Common myeloid progenitor, CD34-positive (primary cell): ENCODE results near the gene PRDM12.

Source experiments
- CTCF ChIA-PET: fragments of 350-600 bp; sonication (Branson Sonifier 250); formaldehyde crosslinking; loops from one replicate; lab custom pipeline; 2021; ENCODE audit warnings: antibody characterized with exemption; lab: Charles Lee
- POLR2A ChIA-PET: fragments of 350-600 bp; sonication (Branson Sonifier 250); formaldehyde crosslinking; loops from one replicate; lab custom pipeline; 2021; ENCODE audit warnings: antibody characterized with exemption; lab: Charles Lee
- DNase-seq, 3 donors: peaks; one replicate each; pipeline versions ENCODE4 v3.0.0 to v3.0.0-alpha.2; 2013
- H3K27ac ChIP-seq, 2 experiments: 1 replicate in 1 of 2; 2 replicates in 1 of 2; pipeline ENCODE4 v1.7.0; 2013; ENCODE audit warnings: inconsistent platforms in 2 of 2, low read length in 2 of 2, mild to moderate bottlenecking in 2 of 2, low read depth in 1 of 2, moderate library complexity in 1 of 2; ENCODE audit not compliant: severe bottlenecking in 2 of 2, insufficient read depth in 1 of 2, poor library complexity in 1 of 2
- H3K27me3 ChIP-seq, 5 experiments: replicated peaks in 2 of 5; 1 replicate in 3 of 5; 2 replicates in 2 of 5; pipeline versions ENCODE4 v1.6.1 to v1.7.0; 2013; ENCODE audit warnings: low read length in 4 of 5, mild to moderate bottlenecking in 2 of 5, moderate library complexity in 2 of 5, inconsistent platforms in 1 of 5; ENCODE audit not compliant: insufficient read depth in 5 of 5, control insufficient read depth in 4 of 5
- H3K36me3 ChIP-seq, 4 experiments: 1 replicate in 2 of 4; 2 replicates in 2 of 4; pipeline versions ENCODE4 v1.6.1 to v1.7.0; 2013; ENCODE audit warnings: low read length in 3 of 4, control low read depth in 1 of 4, mild to moderate bottlenecking in 1 of 4; ENCODE audit not compliant: control insufficient read depth in 4 of 4, insufficient read depth in 4 of 4
- H3K4me1 ChIP-seq, 4 experiments: 1 replicate in 3 of 4; 2 replicates in 1 of 4; pipeline versions ENCODE4 v1.6.1 to v1.7.1; 2013; ENCODE audit warnings: low read length in 3 of 4, mild to moderate bottlenecking in 3 of 4, control low read depth in 1 of 4, inconsistent platforms in 1 of 4, moderate library complexity in 1 of 4; ENCODE audit not compliant: control insufficient read depth in 4 of 4, insufficient read depth in 4 of 4; ENCODE audit errors: control extremely low read depth in 1 of 4
- H3K4me3 ChIP-seq, 7 experiments: 1 replicate in 4 of 7; 2 replicates in 3 of 7; pipeline versions ENCODE4 v1.5.1 to v1.7.0; 2013; ENCODE audit warnings: mild to moderate bottlenecking in 7 of 7, low read length in 6 of 7, moderate library complexity in 6 of 7, inconsistent platforms in 2 of 7, low read depth in 2 of 7, control low read depth in 1 of 7; ENCODE audit not compliant: insufficient read depth in 4 of 7, control insufficient read depth in 1 of 7; ENCODE audit errors: extremely low read depth in 1 of 7
- H3K9me3 ChIP-seq, 5 experiments: 1 replicate in 4 of 5; 2 replicates in 1 of 5; pipeline versions ENCODE4 v1.6.1 to v1.7.1; 2013; ENCODE audit warnings: low read length in 4 of 5, mild to moderate bottlenecking in 2 of 5, inconsistent platforms in 1 of 5, low read depth in 1 of 5, moderate library complexity in 1 of 5; ENCODE audit not compliant: control insufficient read depth in 4 of 5, insufficient read depth in 2 of 5; ENCODE audit errors: control extremely low read depth in 1 of 5
- WGBS: methylation state at CpG from one replicate; pipeline ENCODE4 v1.1.5; 2013; ENCODE audit not compliant: insufficient coverage; 5-methylcytosine and 5-hydroxymethylcytosine counted together

The PRDM12 gene

GRCh38 chr9:130694205-130694604, 29.8 kb downstream of the PRDM12 start:
- peaks cover 0 to 17% (median 0%) of the 10 kb centered on the region in 5 experiments for H3K27me3 ChIP-seq
- CTCF ChIA-PET, result interaction anchor here (1.6 to 1.7 kb wide), 3 partner anchors 12 to 168 kb away, joined by 3 to 6 read pairs (median 5); no protein-coding TSS in a partner anchor
- POLR2A ChIA-PET, result no interaction called here
- H3K9me3 ChIP-seq, result peaks cover 0 to 4% (median 0%) of the 10 kb centered on the region in 5 experiments
- H3K4me1 ChIP-seq, result peaks cover 8 to 25% (median 21%) of the 10 kb centered on the region in 4 experiments
- peak in 1 of 3 donors; percentile 31 for DNase-seq
- WGBS, result no CpG with 5 or more reads among the region's 8 CpGs
- H3K36me3 ChIP-seq, result peaks cover 19 to 39% (median 26%) of the 10 kb centered on the region in 4 experiments
- peak overlapping the region; percentile 71 to 98 (median 93) for H3K4me3 ChIP-seq
- peak overlapping the region; percentile 43 to 84 for H3K27ac ChIP-seq

GRCh38 chr9:130696139-130696650, 31.8 kb downstream of the PRDM12 start:
- ChIA-PET CTCF (interaction anchor here (1.1 to 1.2 kb wide), 3 partner anchors 10 to 170 kb away, joined by 3 to 8 read pairs (median 4); no protein-coding TSS in a partner anchor), POLR2A (interaction anchor here (0.6 kb wide), 1 partner anchor 182 kb away, joined by 4 read pairs; no protein-coding TSS in a partner anchor)
- Histone ChIP-seq H3K9me3 (peaks cover 0 to 4% (median 0%) of the 10 kb centered on the region in 5 experiments), H3K4me1 (peaks cover 8 to 25% (median 21%) of the 10 kb centered on the region in 4 experiments), H3K36me3 (peaks cover 22 to 53% (median 39%) of the 10 kb centered on the region in 4 experiments), H3K4me3 (no peak overlapping the region), H3K27me3 (peaks cover 0 to 5% (median 0%) of the 10 kb centered on the region in 5 experiments), H3K27ac (no peak overlapping the region)
- 100% methylated on average over 1 of the region's 4 CpGs for WGBS
- DNase-seq, result no peak

GRCh38 chr9:130696996-130697395, 32.6 kb downstream of the PRDM12 start:
- 97% methylated on average over 7 of the region's 8 CpGs for WGBS
- Histone ChIP-seq H3K4me3 (no peak overlapping the region), H3K36me3 (peaks cover 26 to 61% (median 46%) of the 10 kb centered on the region in 4 experiments), H3K27me3 (peaks cover 0 to 3% (median 0%) of the 10 kb centered on the region in 5 experiments), H3K9me3 (peaks cover 0 to 4% (median 0%) of the 10 kb centered on the region in 5 experiments), H3K4me1 (peaks cover 8 to 25% (median 21%) of the 10 kb centered on the region in 4 experiments), H3K27ac (no peak overlapping the region)
- ChIA-PET POLR2A (no interaction called here), CTCF (interaction anchor here (1.1 to 1.2 kb wide), 2 partner anchors 10 to 12 kb away, joined by 4 to 8 read pairs; no protein-coding TSS in a partner anchor)
- DNase-seq, result no peak

- CTCF ChIA-PET, result interaction anchor here (0.8 to 14.5 kb wide), 7 partner anchors 9 to 302 kb away, joined by 3 to 249 read pairs (median 5); no protein-coding TSS in a partner anchor
- H3K9me3 ChIP-seq, result no peaks in the 10 kb centered on the region
- H3K27me3 ChIP-seq, result no peaks in the 10 kb centered on the region
- DNase-seq, result no peak
- no peak overlapping the region for H3K27ac ChIP-seq
- H3K4me1 ChIP-seq, result peaks cover 5 to 21% (median 17%) of the 10 kb centered on the region in 4 experiments
- H3K36me3 ChIP-seq, result peaks cover 34 to 74% (median 57%) of the 10 kb centered on the region in 4 experiments
- WGBS, result 100% methylated on average over 3 of the region's 3 CpGs
- POLR2A ChIA-PET, result no interaction called here
- H3K4me3 ChIP-seq, result no peak overlapping the region
These were observed 34.1 kb downstream of the PRDM12 start for GRCh38 chr9:130698514-130698913.

- H3K36me3 ChIP-seq, result peaks cover 35 to 79% (median 62%) of the 10 kb centered on the region in 4 experiments
- H3K27me3 ChIP-seq, result no peaks in the 10 kb centered on the region
- peaks cover 4 to 19% (median 13%) of the 10 kb centered on the region in 4 experiments for H3K4me1 ChIP-seq
- DNase-seq, result no peak
- 100% methylated on average over 1 of the region's 2 CpGs for WGBS
- CTCF ChIA-PET, result interaction anchor here (0.8 to 14.5 kb wide), 8 partner anchors 9 to 302 kb away, joined by 3 to 249 read pairs (median 4); no protein-coding TSS in a partner anchor
- POLR2A ChIA-PET, result no interaction called here
- no peaks in the 10 kb centered on the region for H3K9me3 ChIP-seq
- H3K4me3 ChIP-seq, result no peak overlapping the region
- H3K27ac ChIP-seq, result no peak overlapping the region
These were observed 34.7 kb downstream of the PRDM12 start for GRCh38 chr9:130699047-130699446.

GRCh38 chr9:130701059-130702022, 36.9 kb downstream of the PRDM12 start:
- 95% methylated on average over 7 of the region's 13 CpGs for WGBS
- Histone ChIP-seq H3K27ac (no peak overlapping the region), H3K27me3 (no peaks in the 10 kb centered on the region), H3K36me3 (peaks cover 33 to 82% (median 64%) of the 10 kb centered on the region in 4 experiments), H3K9me3 (no peaks in the 10 kb centered on the region), H3K4me1 (peaks cover 0 to 4% (median 0%) of the 10 kb centered on the region in 4 experiments), H3K4me3 (no peak overlapping the region)
- ChIA-PET CTCF (interaction anchor here (0.7 to 14.5 kb wide), 30 partner anchors 8 to 348 kb away, joined by 3 to 249 read pairs (median 4); partner anchors contain the start of gene EXOSC2), POLR2A (no interaction called here)
- DNase-seq, result peak; percentile 63 to 78 (median 73)
